PC-3 (cell line): ENCODE results near the gene TMEM98. TPM values are rescaled to one million over a fixed set of nuclear protein-coding genes. Genes with fewer than 3 reads are reported as not detected.
A peak's percentile ranks its signal among the peaks of the same experiment; 100 is the strongest.

Source experiments
- ATAC-seq: fragments of 200-7000 bp; cut with Tn5 transposase; 2 replicates; pipeline ENCODE4 v1.9.1; 2020; ENCODE audit warnings: mild to moderate bottlenecking, moderate library complexity
- BruUV-seq: library from RNA; stranded (reverse); fragments of 400-500 nt; replicated peaks from 2 replicates; lab custom pipeline; 2021; lab: Mats Ljungman, UMichigan
- CTCF ChIA-PET: fragments of 300-600 bp; sonication (Branson Sonifier 250); formaldehyde crosslinking; loops from one replicate; lab custom pipeline; 2022; ENCODE audit warnings: antibody characterized with exemption; lab: Charles Lee
- POLR2A ChIA-PET: fragments of 300-600 bp; sonication (Branson Sonifier 250); formaldehyde crosslinking; loops from one replicate; lab custom pipeline; 2022; ENCODE audit warnings: antibody characterized with exemption; ENCODE audit not compliant: unreplicated experiment; lab: Charles Lee
- DNase-seq: peaks from one replicate; pipeline ENCODE4 v3.0.0-alpha.2; 2015
- H2AFZ ChIP-seq: fragments of 300-600 bp; sonication (generic); 2 replicates; pipeline ENCODE4 v1.6.0; 2016; ENCODE audit warnings: antibody characterized with exemption, low read length
- H3F3A ChIP-seq: fragments of 300-600 bp; sonication (generic); one replicate; pipeline ENCODE4 v1.6.0; 2017; ENCODE audit warnings: antibody characterized with exemption, low read length, control low read depth, mild to moderate bottlenecking; ENCODE audit not compliant: unreplicated experiment
- H3K27ac ChIP-seq: fragments of 300-600 bp; sonication (generic); 2 replicates; pipeline ENCODE4 v1.5.1; 2016; ENCODE audit warnings: mild to moderate bottlenecking, low read length
- H3K27me3 ChIP-seq: fragments of 300-600 bp; sonication (generic); 2 replicates; pipeline ENCODE4 v1.6.1; 2016; ENCODE audit warnings: low read length, mixed read lengths
- H3K36me3 ChIP-seq: fragments of 300-600 bp; sonication (generic); 2 replicates; pipeline ENCODE4 v1.6.1; 2016; ENCODE audit warnings: low read depth, mixed run types, low read length, mixed read lengths
- H3K4me1 ChIP-seq: fragments of 300-600 bp; sonication (generic); 2 replicates; pipeline ENCODE4 v1.5.1; 2016; ENCODE audit warnings: low read length; ENCODE audit not compliant: insufficient read depth
- H3K4me2 ChIP-seq: fragments of 300-600 bp; sonication (generic); 2 replicates; pipeline ENCODE4 v1.6.0; 2016; ENCODE audit warnings: low read length
- H3K4me3 ChIP-seq: fragments of 300-600 bp; sonication (generic); 2 replicates; pipeline ENCODE4 v1.5.1; 2016; ENCODE audit warnings: mild to moderate bottlenecking, low read length, mixed read lengths
- H3K79me2 ChIP-seq: fragments of 300-600 bp; sonication (generic); 2 replicates; pipeline ENCODE4 v1.6.1; 2017; ENCODE audit warnings: low read length, mixed read lengths
- H3K9ac ChIP-seq: fragments of 300-600 bp; sonication (generic); 2 replicates; pipeline ENCODE4 v1.6.0; 2016; ENCODE audit warnings: mild to moderate bottlenecking, low read length
- H3K9me2 ChIP-seq: fragments of 300-600 bp; sonication (generic); replicated peaks from 2 replicates; pipeline ENCODE4 v1.6.1; 2016; ENCODE audit warnings: mixed run types, low read length, mixed read lengths
- H3K9me3 ChIP-seq: fragments of 300-600 bp; sonication (generic); 2 replicates; pipeline ENCODE4 v1.6.1; 2016; ENCODE audit warnings: low read length, mixed read lengths
- H4K20me1 ChIP-seq: fragments of 300-600 bp; sonication (generic); 2 replicates; pipeline ENCODE4 v1.6.1; 2016; ENCODE audit warnings: low read length, mixed read lengths
- EZH2 ChIP-seq: fragments of 300-600 bp; sonication (generic); IDR thresholded peaks from one replicate; pipeline ENCODE4 v1.6.1; 2017; ENCODE audit warnings: antibody characterized with exemption, mild to moderate bottlenecking, low read length; ENCODE audit not compliant: unreplicated experiment
- EZH2phosphoT487 ChIP-seq: fragments of 300-600 bp; sonication (generic); IDR thresholded peaks from 2 replicates; pipeline ENCODE4 v1.6.1; 2018; ENCODE audit warnings: mild to moderate bottlenecking, antibody characterized with exemption, low read length, borderline replicate concordance
- intact Hi-C: fragments of 100-400 bp; cut with micrococcal nuclease; formaldehyde crosslinking; loops from 2 replicates; pipeline ENCODE4 v1.9.0; 2023
- total RNA-seq: library from RNA; depleted of rRNA; stranded (reverse); fragments of >200 nt; gene quantifications from 2 replicates; pipeline ENCODE4 v1.2.3, GENCODE V29; 2014
- TF ChIP-seq, protein P1 (sequence below): fragments of 300-600 bp; sonication (generic); conservative IDR thresholded peaks from 2 replicates; pipeline ENCODE4 v1.5.1; 2017; ENCODE audit warnings: antibody characterized with exemption, low read depth, mild to moderate bottlenecking, low read length

The TMEM98 gene
- total RNA-seq, 1 experiment from 2014 or later: 59.4 TPM

DNA sequence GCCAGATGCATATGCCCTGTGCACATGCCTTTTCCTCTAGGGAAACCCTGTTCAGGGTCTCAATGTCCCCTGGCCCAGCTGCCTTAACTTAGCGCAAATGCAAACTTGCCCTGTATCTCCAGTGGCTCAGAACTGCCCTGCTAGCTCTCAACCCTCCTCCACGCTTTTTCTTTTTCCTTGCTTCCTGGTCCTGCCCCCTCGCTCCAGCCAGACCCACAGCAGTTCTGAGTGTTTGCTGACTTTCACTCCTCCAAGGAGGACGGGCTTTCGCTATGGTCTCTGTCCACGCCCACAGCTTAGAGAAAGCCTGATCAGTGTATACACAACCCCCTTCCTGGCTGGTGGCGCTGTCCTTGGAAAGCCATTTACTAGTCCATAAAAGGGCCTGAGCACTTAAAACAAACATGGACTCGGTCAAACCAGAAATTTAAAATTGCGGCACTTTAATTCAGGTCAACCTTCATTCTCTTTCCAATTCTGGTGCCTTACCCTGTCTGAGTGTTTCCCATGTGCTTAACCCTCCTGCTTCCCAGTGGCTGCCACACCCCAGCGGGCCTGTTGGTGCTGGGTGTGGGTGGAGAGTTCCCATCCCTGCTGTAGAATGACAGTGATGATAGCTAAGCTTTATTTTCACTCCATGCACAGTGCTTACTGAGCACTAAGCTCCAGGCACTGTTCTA lies 15.6 kb upstream of the TMEM98 start:
- no TSS peak for BruUV-seq
- peak; percentile 72 for DNase-seq

DNA sequence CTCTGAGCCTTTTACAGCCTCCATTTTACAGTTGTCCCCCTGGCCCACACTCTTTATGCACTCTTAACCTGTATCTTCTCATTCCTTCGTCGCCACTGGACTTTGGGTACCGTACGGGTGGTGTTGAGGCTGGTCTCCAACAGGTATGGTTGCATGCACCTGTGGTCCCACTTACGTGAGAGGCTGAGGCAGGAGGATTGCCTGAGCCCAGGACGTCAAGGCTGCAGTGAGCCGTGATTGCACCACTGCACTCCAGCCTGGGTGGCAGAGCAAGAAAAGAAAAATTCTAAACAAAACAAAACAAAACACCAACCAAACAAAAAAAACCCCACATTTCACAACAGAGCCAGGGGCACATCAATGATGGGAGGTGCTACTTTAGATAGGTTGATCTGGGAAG lies 14.4 kb upstream of the TMEM98 start:
- CTCF ChIA-PET: no interaction called here
- TF ChIP-seq, protein P1, sequence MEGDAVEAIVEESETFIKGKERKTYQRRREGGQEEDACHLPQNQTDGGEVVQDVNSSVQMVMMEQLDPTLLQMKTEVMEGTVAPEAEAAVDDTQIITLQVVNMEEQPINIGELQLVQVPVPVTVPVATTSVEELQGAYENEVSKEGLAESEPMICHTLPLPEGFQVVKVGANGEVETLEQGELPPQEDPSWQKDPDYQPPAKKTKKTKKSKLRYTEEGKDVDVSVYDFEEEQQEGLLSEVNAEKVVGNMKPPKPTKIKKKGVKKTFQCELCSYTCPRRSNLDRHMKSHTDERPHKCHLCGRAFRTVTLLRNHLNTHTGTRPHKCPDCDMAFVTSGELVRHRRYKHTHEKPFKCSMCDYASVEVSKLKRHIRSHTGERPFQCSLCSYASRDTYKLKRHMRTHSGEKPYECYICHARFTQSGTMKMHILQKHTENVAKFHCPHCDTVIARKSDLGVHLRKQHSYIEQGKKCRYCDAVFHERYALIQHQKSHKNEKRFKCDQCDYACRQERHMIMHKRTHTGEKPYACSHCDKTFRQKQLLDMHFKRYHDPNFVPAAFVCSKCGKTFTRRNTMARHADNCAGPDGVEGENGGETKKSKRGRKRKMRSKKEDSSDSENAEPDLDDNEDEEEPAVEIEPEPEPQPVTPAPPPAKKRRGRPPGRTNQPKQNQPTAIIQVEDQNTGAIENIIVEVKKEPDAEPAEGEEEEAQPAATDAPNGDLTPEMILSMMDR: no peak
- TF ChIP-seq EZH2phosphoT487 (no peak), EZH2 (no peak)

More for the DNA sequence above, 15.6 kb upstream of the TMEM98 start:
- H3F3A ChIP-seq: no peaks in the 10 kb centered on the region
- H3K9me2 ChIP-seq: no peaks in the 10 kb centered on the region
- TF ChIP-seq EZH2phosphoT487 (no peak), EZH2 (no peak)
- TF ChIP-seq, protein P1: peak; percentile 32; the same call in 1 of the 2 replicates
- H3K79me2 ChIP-seq: no peaks in the 10 kb centered on the region
- H3K27me3 ChIP-seq: no peaks in the 10 kb centered on the region
- H2AFZ ChIP-seq: peak overlapping the region; percentile 81
- no peaks in the 10 kb centered on the region for H4K20me1 ChIP-seq
- ATAC-seq: peak; percentile 98
- POLR2A ChIA-PET: interaction anchor here (0.6 to 1.0 kb wide), 2 partner anchors 35 to 119 kb away, joined by 3 to 6 read pairs; partner anchors contain the start of gene MYO1D
- intact Hi-C loops: loop anchor here (1.0 kb wide), 1 partner anchor 19 kb away; no protein-coding TSS in a partner anchor
- no peaks in the 10 kb centered on the region for H3K9me3 ChIP-seq
- no peaks in the 10 kb centered on the region for H3K36me3 ChIP-seq
- no peak overlapping the region for H3K27ac ChIP-seq
- peak overlapping the region; percentile 72 for H3K4me2 ChIP-seq
- no peak overlapping the region for H3K9ac ChIP-seq
- CTCF ChIA-PET: interaction anchor here (1.2 kb wide), 1 partner anchor 86 kb away, joined by 7 read pairs; no protein-coding TSS in a partner anchor
- H3K4me3 ChIP-seq: peak overlapping the region; percentile 36; the same call in 1 of the 2 replicates
- peaks cover 12% of the 10 kb centered on the region for H3K4me1 ChIP-seq

DNA sequence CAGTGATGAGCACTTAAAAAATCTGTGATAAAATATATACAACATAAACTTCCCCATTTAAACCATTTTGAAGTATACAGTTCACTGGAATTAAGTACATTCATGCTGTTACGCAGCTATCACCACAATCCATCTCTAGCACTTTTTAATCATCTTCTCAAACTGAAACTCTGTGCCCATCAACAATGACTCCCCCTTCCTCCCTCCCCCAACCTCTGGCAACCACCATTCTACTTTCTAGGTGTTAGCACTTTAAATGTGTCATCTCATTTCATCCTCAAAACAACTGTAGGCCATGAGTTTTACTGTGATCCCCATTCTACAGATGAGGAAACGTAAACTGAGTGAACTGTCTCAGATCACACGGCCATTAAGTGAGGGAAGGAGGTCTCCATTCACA lies 13.8 kb upstream of the TMEM98 start:
- peaks cover 12% of the 10 kb centered on the region for H3K4me1 ChIP-seq
- H3K4me2 ChIP-seq: no peak overlapping the region
- ChIA-PET POLR2A (no interaction called here), CTCF (no interaction called here)
- no peaks in the 10 kb centered on the region for H3K9me3 ChIP-seq
- no peaks in the 10 kb centered on the region for H3K9me2 ChIP-seq
- BruUV-seq: no TSS peak
- no peaks in the 10 kb centered on the region for H3F3A ChIP-seq
- TF ChIP-seq EZH2phosphoT487 (no peak), EZH2 (no peak)
- TF ChIP-seq, protein P1: no peak
- intact Hi-C loops: no loop called here
- no peak overlapping the region for H3K27ac ChIP-seq
- H3K4me3 ChIP-seq: no peak overlapping the region
- DNase-seq: no peak
- H3K36me3 ChIP-seq: no peaks in the 10 kb centered on the region
- H3K79me2 ChIP-seq: no peaks in the 10 kb centered on the region
- H2AFZ ChIP-seq: no peak overlapping the region
- H3K9ac ChIP-seq: no peak overlapping the region
- no peaks in the 10 kb centered on the region for H4K20me1 ChIP-seq
- no peaks in the 10 kb centered on the region for H3K27me3 ChIP-seq
- ATAC-seq: no peak

More for the DNA sequence above, 14.4 kb upstream of the TMEM98 start:
- peaks cover 12% of the 10 kb centered on the region for H3K4me1 ChIP-seq
- no peaks in the 10 kb centered on the region for H3F3A ChIP-seq
- POLR2A ChIA-PET: no interaction called here
- H2AFZ ChIP-seq: no peak overlapping the region
- no peak overlapping the region for H3K4me3 ChIP-seq
- BruUV-seq: no TSS peak
- no peak overlapping the region for H3K27ac ChIP-seq
- no peaks in the 10 kb centered on the region for H3K79me2 ChIP-seq
- no peaks in the 10 kb centered on the region for H3K9me2 ChIP-seq
- no peak for ATAC-seq
- no peak overlapping the region for H3K4me2 ChIP-seq
- H4K20me1 ChIP-seq: no peaks in the 10 kb centered on the region
- H3K9me3 ChIP-seq: no peaks in the 10 kb centered on the region
- H3K36me3 ChIP-seq: no peaks in the 10 kb centered on the region
- no peaks in the 10 kb centered on the region for H3K27me3 ChIP-seq
- no peak overlapping the region for H3K9ac ChIP-seq
- intact Hi-C loops: no loop called here
- no peak for DNase-seq
